ENCODE results near the gene FLNB. TPM values are rescaled to one million over a fixed set of nuclear protein-coding genes. Genes with fewer than 3 reads are reported as not detected.

The FLNB gene
- total RNA-seq, 2 donors from 2014 or later: 331 to 408 TPM

GRCh38 chr3:58084788-58085543 is 76.7 kb downstream of the FLNB start:
- H3K27me3 ChIP-seq (replicated peaks; ENCODE audit: insufficient read depth): no peaks in the 10 kb centered on the region
- no peak for DNase-seq (ENCODE audit: low spot score)
- H3K27ac ChIP-seq: no peak overlapping the region
- H3K4me3 ChIP-seq: no peak overlapping the region
- peaks cover 0 to 5% of the 10 kb centered on the region in 2 donors for H3K36me3 ChIP-seq
- TF ChIP-seq POLR2AphosphoS5 (IDR thresholded peaks at IDR 0.05): no peak
- TF ChIP-seq CTCF (IDR thresholded peaks at IDR 0.05): no peak
- TF ChIP-seq POLR2A (IDR thresholded peaks at IDR 0.05): no peak
- intact Hi-C loops (cut with DNase I): no loop called here
- H3K9me3 ChIP-seq: no peaks in the 10 kb centered on the region
- 82% methylated on average over 5 of the region's 5 CpGs for WGBS
- no peaks in the 10 kb centered on the region for H3K4me1 ChIP-seq (replicated peaks)

GRCh38 chr3:58085616-58086015 is 77.4 kb downstream of the FLNB start:
- 66% methylated on average over 6 of the region's 6 CpGs for WGBS
- no peak overlapping the region for H3K4me3 ChIP-seq
- no peaks in the 10 kb centered on the region for H3K27me3 ChIP-seq (replicated peaks; ENCODE audit: insufficient read depth)
- no peaks in the 10 kb centered on the region for H3K9me3 ChIP-seq
- no peak for TF ChIP-seq CTCF (IDR thresholded peaks at IDR 0.05)
- TF ChIP-seq POLR2A (IDR thresholded peaks at IDR 0.05): no peak
- TF ChIP-seq POLR2AphosphoS5 (IDR thresholded peaks at IDR 0.05): no peak
- H3K4me1 ChIP-seq (replicated peaks): no peaks in the 10 kb centered on the region
- peaks cover 0 to 5% of the 10 kb centered on the region in 2 donors for H3K36me3 ChIP-seq
- DNase-seq (ENCODE audit: low spot score): no peak
- intact Hi-C loops (cut with DNase I): no loop called here
- no peak overlapping the region for H3K27ac ChIP-seq

GRCh38 chr3:58088501-58088900 is 80.3 kb downstream of the FLNB start:
- Histone ChIP-seq H3K4me1 (replicated peaks) (no peaks in the 10 kb centered on the region), H3K27ac (no peak overlapping the region), H3K27me3 (replicated peaks; ENCODE audit: insufficient read depth) (no peaks in the 10 kb centered on the region), H3K36me3 (no peaks in the 10 kb centered on the region), H3K4me3 (no peak overlapping the region), H3K9me3 (no peaks in the 10 kb centered on the region)
- intact Hi-C loops (cut with DNase I): no loop called here
- no peak for DNase-seq (ENCODE audit: low spot score)
- WGBS: 75% methylated on average over 3 of the region's 3 CpGs
- TF ChIP-seq CTCF (IDR thresholded peaks at IDR 0.05): no peak
- no peak for TF ChIP-seq POLR2A (IDR thresholded peaks at IDR 0.05)
- no peak for TF ChIP-seq POLR2AphosphoS5 (IDR thresholded peaks at IDR 0.05)

- Histone ChIP-seq H3K27ac (no peak overlapping the region), H3K36me3 (no peaks in the 10 kb centered on the region), H3K27me3 (replicated peaks; ENCODE audit: insufficient read depth) (no peaks in the 10 kb centered on the region), H3K4me3 (no peak overlapping the region), H3K9me3 (no peaks in the 10 kb centered on the region), H3K4me1 (replicated peaks) (no peaks in the 10 kb centered on the region)
- intact Hi-C loops (cut with DNase I): no loop called here
- WGBS: 89% methylated on average over 5 of the region's 5 CpGs
- DNase-seq (ENCODE audit: low spot score): no peak
- TF ChIP-seq POLR2A (IDR thresholded peaks at IDR 0.05): no peak
Observed at GRCh38 chr3:58090351-58090750, 82.1 kb downstream of the FLNB start.

- Histone ChIP-seq H3K27me3 (replicated peaks; ENCODE audit: insufficient read depth) (no peaks in the 10 kb centered on the region), H3K4me1 (replicated peaks) (no peaks in the 10 kb centered on the region), H3K27ac (no peak overlapping the region), H3K9me3 (no peaks in the 10 kb centered on the region), H3K4me3 (no peak overlapping the region), H3K36me3 (peaks cover 0 to 5% of the 10 kb centered on the region in 2 donors)
- 95% methylated on average over 4 of the region's 4 CpGs for whole genome bisulfite sequencing
- no peak for DNase-seq (ENCODE audit: low spot score)
- TF ChIP-seq POLR2A (IDR thresholded peaks at IDR 0.05) (no peak), CTCF (IDR thresholded peaks at IDR 0.05) (no peak), POLR2AphosphoS5 (IDR thresholded peaks at IDR 0.05) (no peak)
- intact Hi-C loops (cut with DNase I): no loop called here
Observed at GRCh38 chr3:58092521-58092920, 84.3 kb downstream of the FLNB start.

All from prostate gland (tissue), 2 donors.